IPS DF 4.7 (cell line): ENCODE measurements around the gene PIP4K2C.

Experiments
- DNase-seq: peaks from one replicate; pipeline ENCODE4 v3.0.0-alpha.2; 2013; ENCODE audit warnings: low spot score; ENCODE audit errors: extremely low read depth

The PIP4K2C gene

DNA sequence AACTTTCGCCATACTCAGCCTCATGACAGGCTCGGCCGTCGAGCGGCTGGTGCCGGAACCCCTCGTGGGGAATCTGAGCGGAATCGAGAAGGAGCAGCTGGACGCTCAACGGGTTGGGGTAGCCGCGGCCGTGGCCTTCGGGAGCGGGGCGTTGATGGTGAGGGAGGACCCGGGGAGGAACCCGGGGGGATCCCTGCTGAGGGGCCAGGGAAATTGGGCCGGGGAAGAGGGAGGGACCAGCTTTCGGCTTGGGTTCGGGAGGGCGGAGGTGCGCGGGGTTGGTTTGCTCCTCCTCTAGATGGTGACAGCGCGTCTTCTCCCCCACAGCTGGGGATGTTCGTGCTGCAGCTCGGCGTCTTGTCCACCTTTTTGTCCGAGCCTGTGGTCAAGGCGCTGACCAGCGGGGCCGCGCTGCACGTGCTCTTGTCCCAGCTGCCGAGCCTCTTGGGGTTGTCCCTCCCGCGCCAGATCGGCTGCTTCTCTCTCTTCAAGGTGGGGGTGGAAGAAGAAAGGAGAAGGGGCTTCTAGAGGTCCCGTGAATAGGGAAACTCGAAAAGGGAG is 30.0 kb downstream of the PIP4K2C start:
- no peak for DNase-seq

DNA sequence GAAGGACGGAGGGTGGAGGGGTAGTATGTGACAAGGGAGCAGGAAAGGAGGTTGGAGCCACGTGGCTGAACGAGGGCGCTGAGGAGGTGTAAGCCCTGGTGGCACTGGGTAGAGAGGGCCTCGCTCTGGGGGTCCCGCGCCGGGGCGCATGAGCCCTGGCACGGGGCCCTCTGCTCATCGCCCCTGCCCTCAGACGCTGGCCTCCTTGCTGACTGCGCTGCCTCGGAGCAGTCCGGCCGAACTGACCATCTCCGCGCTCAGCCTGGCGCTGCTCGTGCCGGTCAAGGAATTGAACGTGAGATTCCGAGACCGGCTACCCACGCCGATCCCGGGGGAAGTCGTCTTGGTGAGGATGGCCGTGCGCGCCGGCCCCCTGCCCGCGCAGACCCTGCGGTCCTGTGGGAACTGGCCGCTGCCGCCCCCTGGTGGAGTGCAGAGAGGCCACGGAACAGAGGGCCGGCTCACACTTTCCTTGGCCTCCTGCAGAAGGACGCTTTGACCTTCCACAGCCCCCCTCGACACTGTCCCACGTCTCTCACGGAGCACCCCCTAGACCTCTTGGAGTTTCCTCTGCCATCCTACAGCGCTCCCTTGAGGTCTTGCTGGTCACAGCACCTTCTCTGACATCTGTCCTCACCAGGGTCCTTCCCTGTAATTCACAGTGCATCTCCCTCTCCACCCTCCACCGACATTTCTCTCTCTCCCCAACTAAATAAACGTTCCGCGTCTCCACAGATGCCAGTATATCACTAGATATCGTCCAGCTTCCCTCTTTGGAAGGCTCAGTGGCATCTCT is 30.7 kb downstream of the PIP4K2C start:
- no peak for DNase-seq

DNA sequence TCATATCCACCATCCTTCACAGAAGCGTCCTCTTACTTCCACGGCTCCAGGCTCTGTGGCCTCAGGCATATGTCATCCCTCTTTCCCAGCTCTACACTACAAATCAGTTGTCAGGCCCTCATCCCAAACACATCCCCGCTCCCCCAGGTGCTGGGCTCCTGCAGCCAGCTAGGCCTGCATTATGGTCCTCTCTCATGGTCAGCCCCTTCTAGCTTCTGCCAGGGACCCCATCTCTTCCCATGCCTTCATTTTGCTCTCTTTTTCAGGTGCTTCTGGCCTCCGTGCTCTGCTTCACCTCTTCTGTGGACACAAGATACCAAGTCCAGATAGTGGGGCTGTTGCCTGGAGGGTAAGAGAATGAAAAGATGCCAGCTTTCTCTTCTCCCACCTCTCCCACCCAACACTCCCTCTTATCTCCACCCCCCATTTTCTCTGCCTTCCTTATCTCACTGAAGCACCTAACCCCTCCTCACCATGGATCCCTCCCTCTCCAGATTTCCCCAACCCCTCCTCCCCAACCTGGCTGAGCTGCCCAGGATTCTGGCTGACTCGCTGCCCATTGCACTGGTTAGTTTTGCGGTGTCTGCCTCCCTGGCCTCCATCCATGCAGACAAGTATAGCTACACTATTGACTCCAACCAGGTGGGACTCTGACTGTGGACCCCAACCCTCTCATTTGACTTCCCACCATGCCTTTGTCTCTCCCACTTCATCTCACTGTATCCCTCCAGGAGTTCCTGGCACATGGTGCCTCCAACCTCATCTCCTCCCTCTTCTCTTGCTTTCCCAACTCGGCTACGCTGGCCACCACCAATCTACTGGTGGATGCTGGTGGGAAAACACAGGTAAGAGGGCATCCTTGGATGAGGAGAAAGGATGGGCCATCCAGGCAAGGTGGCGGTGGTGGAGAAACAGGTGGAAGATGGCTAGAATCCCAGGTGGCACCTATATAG is 31.6 kb downstream of the PIP4K2C start:
- DNase-seq: no peak

DNA sequence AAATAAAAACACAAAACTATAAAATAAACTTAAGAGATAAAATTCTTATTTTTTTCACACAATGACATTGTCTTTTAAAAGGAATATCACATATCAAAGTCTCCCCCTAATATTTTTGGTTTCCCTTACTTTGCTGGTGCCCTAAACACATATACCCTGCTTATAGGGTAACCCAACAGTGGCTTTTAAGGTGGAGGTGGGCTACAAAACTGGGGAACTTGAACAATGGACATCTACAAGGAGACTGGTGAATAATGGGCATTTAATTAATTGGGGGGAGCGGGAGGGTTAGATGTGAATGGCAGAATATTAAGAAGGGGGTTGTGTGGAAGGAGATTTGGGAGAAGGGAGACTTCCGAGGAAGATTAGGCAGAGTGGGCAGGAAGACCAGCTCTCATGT is 32.4 kb downstream of the PIP4K2C start:
- no peak for DNase-seq

DNA sequence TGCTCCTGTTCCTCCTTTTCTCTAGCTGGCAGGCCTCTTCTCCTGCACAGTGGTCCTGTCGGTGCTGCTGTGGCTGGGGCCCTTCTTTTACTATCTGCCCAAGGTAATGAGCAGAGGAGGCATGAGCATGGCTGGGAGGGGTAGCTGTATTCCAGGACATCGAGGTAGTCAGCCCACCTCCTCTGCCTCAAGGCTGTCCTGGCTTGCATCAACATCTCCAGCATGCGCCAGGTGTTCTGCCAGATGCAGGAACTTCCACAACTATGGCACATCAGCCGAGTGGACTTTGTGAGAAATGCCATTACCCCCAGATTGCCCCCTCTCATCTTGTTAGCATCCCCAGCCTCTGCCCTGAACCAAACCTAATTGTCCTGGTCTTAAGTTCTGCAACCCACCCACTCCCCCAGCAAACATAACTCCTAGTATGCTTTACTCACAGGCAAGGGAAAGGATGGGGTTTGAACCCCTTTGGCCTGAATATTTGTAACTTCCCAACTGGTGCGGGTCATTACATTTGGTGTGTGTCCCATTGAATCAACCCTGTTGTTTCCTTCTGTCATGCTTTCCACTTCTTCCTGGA is 32.9 kb downstream of the PIP4K2C start:
- no peak for DNase-seq

DNA sequence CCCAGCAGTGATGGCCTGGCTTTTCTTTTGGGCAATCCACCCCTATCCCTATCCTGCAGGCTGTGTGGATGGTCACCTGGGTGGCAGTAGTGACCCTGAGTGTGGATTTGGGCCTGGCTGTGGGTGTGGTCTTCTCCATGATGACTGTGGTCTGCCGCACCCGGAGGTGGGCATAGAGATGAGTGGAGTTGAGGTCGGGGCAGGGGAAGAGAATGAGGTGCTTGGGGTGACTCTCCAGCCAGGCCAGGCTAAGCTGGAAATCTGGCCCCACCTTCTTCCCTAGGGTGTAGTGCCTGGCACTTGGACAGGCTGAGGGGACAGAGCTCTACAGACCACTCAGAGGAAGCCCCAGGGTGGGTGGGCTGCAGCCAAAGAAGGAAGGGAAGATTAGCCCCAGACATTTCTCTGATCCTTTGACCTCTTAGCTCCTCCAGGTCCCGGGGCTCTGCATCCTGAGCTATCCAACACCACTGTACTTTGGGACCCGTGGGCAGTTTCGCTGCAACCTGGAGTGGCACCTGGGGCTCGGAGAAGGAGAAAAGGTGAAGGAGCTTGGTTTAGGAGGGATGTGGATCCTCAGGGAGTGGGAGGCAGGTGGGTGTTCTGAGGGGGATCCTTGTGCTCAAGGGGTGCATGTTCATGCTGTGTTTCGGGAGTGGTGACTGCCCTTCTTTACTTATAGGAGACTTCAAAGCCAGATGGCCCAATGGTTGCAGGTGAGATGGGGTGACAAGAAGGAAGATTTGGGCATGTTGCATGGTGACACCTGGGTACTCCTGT is 33.6 kb downstream of the PIP4K2C start:
- DNase-seq: no peak

DNA sequence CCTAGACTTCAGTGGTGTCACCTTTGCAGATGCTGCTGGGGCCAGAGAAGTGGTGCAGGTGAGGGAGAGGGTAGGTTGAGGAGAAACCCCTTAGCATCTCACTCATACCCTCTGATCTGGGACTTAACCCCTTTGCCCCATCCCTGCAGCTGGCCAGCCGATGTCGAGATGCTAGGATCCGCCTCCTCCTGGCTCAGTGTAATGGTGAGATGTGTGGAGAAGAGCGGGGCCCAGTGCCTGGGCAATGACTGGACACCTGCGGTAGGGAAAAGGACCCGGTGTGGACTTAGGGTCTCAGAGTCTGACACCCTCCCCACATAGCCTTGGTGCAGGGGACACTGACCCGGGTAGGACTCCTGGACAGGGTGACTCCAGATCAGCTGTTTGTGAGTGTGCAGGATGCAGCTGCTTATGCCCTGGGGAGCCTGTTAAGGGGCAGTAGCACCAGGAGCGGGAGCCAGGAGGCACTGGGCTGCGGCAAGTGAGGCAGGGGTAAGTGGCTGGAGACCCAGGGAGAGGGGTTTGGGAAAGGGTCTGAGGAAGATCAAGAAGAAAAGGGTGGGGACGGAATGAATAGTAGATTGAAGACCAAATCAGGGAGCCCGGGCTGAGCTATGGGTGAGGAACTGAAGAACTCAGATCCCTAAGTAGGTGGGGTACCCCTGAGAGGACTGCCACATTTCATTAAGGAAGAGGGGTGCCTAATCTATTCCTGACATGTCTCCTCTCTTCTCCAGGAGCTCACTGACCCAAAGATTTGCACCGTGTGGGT is 34.5 kb downstream of the PIP4K2C start:
- no peak for DNase-seq

DNA sequence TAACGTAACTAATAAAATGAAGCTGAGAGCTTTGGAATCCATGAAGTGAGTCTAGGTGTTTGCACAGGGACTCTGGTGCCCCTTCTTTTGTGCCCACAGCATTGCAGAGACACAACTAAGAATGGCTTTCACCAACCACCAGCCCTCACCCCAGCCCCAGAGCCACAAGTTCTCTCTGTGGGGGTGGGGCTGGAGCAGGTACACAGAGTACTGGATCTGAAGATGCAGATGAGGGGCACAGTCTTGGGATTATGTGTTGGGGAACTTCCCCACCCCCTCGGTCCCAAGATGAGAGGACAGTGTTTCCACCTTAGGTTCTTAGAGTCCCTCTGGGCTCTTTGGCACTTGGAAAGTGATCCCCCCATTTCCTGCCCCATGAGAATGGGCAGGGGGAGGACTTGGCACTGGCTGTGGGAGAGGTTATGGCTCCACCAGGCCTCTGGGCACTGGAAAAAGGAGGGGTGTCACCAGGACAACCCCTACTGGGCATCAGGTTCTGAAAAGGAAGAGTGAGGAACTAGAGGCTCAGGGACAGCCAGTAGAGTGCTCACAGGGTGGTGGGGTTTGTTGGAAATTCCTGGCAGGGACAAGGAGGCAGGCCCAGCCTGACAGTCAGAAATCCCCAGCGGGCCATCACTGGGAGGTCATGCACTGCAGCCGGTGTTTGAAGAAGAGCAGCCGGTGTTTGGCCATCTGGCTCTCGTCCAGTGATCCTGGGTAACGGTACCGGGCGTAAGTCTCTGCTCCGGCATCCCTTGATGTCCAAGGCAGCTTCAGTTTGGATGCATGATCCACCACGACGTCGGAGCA is 35.3 kb downstream of the PIP4K2C start:
- no peak for DNase-seq

DNA sequence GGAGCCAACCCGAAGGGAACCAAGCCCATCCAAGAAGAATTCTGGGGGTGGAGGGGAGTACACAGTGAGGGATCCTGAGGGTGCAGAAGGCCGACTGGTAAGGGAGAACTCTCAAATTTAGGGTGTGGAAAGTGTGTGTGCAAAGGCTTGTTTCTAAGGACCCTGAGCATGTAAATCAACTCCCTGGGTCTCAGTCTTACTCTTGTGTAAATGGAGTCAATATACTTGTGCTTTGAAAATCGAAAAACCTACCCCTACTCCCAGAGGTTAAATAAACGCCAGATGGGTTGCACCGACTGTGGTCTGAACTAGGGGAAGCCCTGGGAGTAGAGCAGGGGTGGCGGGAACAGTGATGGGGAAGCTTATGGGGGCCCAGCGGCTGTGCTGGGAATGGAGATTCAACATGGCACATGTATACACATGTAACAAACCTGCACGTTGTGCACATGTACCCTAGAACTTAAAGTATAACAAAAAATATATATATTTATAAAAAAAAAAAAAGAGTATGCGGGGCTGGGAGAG is 36.0 kb downstream of the PIP4K2C start:
- no peak for DNase-seq

DNA sequence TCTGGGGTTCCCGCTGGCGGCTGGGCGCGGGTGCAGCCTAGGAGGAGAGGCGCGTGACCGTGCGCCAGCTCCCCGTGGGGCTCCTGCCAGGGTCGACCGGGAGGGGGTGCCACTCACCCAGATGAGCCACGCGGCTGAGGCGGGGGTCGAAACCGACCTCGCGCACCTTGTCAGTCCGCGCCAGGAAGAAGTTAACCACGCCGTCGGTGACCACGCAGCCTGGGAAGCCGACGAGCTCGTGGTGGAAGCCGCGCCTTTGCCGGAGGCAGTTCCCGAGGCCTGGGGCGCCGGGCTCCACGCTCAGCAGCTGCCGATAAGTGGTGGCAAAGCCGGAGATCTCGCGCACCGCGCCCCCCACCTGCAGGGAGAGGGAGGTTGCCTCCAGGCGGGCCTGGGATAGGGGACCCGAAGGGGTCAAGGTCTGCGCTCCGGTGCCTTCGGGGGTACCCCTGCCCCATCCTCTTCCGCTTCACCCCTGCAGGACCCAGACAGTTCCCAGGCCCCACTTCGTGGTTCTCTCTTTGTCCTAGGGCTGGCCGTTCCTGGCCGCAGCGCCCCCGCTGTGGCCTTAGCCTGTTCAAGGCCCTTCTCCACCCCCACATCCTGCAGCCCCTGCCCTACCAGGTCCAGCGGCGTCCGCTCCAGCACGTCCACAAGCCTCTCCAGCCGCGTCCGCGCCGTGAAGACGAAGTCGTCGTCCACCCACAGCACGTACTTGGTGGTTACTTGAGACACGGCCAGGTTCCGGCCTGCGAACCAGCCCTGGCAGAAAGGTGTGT is 36.7 kb downstream of the PIP4K2C start:
- no peak for DNase-seq

DNA sequence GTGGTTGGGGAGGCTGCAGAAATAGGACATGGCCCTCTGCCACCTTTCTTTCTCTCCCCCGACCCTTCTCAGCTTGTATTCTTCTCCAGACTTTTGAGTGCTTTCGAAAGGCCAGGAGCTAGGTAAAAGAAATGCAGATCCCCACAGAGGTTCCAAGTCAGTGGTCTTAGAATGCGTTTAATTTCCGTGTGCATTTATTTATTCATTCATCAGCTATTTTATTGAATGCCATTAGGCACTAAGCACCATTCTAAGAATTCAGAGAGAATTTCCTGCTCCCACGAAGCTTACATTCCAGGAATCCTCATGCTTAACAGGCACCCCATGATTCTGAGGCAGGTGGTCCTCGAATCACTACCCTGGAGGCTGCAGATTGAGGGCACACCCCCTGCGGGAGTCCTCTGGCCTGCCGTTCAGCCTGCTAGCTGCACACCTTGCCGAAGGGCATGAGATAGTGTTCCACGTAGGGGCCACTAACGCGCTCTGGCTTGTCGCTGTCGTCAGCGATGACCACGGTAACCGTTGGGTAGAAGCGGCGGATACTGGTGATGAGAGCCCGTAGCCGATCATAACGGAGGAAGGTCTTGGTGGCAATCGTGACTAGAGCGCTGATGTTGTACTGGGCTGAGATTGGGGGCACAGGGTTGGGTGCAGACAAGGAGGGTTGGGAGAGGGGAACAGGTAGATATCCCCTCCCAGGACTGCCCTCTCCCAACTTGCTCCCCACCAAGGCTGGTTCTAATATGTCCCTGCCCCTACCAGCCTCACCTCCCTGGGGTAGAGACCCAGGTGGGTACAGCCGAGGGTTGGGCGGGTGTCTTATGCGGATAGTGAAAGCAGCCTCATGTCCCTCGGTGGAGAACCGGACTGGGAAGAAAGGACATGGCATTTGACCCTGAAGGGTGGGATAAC is 37.5 kb downstream of the PIP4K2C start:
- no peak for DNase-seq

DNA sequence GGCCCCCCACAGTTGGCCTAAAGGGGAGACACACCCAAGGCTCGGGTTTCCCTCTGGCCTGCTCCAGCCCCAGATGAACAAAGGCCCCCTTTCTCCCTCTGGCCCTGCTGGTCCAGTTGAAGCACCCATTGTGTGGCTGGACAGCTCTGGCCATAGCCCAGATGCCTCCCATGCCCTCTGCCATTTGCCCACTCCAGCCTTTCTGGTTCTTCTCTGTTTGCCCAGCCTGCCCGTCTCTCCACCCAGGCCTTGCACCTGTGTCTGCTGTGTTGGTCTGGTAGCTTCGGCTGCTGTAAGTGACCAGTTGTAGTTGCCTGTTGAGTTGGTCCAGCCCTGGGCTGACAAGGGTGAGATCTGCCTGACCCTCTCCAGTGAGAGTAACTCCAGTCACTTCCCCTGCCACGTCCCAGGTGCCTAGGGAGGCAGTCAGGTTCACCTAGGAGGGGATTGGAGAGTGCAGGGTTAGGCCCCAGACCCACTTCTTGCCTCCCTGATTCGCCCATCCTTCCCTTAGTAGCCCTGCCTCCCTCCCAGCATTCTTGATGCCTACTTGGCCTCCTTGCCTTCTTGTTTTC is 39.0 kb downstream of the PIP4K2C start:
- DNase-seq: no peak

DNA sequence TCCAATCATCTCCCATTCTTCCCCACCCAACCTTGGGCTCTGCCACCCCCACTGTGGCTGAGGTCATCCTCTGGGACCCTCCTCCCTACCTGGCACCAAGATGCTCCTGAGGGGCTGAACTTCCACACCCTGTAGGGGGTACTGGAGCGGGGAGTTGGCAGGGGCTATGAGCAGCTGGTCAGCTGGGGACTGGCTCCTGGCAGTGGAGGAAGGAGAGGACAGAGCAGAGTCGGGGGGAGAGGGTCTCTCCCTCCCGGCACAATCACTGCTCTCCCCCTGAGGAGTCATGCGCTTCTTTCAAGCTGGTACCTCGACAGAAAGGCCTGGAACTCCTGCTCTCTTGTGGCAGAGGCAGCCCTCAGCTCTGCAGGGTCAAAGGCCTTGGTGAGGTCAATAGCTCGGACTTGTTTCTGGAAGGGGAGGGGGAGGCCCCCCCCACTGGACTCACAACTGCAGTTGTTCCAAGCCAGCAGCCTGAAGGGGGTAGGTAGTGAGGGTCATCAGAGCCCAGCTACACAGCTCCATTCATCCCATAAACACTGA is 40.0 kb downstream of the PIP4K2C start:
- no peak for DNase-seq

DNA sequence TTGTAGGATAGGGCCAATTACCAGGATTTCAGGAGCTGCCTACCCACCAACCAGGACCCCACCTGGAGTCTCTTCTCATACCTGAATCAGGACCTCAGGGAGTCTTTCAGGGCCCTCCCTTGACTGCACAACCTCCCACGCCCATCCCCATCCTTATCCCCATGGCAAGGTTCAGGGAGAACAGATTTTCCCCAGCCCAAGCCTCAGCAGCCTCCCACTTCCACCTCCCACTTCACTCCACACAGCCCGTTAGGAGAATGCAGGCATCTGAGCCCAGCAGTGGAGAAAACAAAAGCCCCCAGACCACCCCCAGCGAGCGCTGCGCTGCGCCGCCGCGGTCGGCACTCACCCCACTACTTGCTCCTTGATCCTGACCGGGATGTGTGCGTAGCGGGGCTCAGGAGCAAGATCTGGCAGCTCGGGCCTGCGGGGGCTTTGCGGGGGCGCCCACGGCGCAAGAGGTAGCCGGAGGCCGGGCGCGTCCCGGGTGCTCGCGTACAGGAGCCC is 40.6 kb downstream of the PIP4K2C start:
- no peak for DNase-seq

DNA sequence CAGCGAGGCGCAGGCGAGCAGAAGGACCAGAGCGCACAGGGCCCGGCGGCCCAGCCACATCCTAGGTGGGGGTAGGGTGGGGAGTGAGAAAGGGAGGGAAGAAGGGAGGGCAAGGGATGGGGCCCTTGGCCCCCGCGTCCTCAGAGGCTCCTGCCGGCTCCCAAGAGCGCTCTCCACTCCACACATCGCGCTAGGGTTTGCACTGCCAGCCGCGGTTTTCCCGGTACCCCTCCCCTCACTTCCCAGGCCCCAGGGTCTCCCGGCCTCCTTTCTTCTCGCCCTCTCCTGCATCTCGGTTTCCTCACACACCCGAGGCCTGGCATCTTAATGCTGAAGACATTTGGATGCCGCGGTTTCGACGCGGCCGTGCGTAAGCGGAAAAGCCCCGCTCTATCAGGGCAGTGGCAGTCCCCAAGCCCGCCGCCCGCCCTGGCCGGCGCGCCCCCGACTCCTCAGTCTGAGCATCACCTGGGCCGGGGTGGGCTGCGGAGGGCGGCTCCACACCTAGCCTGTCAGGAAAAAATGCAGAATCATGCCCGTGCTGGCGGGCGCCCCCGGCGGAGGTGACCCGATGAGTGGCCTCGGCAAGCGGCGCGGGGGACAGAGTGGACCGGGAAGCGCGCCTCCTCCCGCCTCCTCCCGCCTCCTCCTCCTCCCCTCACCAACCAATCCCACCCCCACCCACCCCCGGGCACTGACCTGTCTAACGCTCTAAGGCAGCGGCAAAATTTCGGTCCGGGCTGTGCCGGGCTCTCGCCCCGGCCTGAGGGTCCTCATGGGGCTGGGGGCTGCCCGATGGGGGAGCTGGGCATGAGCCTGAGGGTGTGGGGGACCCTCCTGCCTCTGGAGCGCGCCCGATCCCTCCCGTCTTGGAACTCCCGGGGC is 41.3 kb downstream of the PIP4K2C start:
- DNase-seq: no peak
